K562 (cell line): ENCODE data around the gene ZNF586. TPM values are rescaled to one million over a fixed set of nuclear protein-coding genes. Genes with fewer than 3 reads are reported as not detected.

Experiments used
- ADNP ChIP-seq: fragments of 200-800 bp; sonication (Bioruptor generic); IDR thresholded peaks from 2 replicates; pipeline ENCODE4 v1.6.1; 2016; ENCODE audit warnings: missing genetic modification characterization, missing compliant biosample characterization
- C11orf30 ChIP-seq: fragments of 450-650 bp; IDR thresholded peaks from 2 replicates; pipeline ENCODE4 v1.6.1; 2016; ENCODE audit warnings: low read depth, mild to moderate bottlenecking
- ELF4 ChIP-seq: fragments of 450-650 bp; formaldehyde crosslinking; IDR thresholded peaks from 2 replicates; pipeline ENCODE4 v1.4.0; 2022; ENCODE audit warnings: missing genetic modification characterization
- ESRRA ChIP-seq: fragments of 450-650 bp; IDR thresholded peaks from 2 replicates; pipeline ENCODE4 v1.6.1; 2014; ENCODE audit warnings: low read depth, mild to moderate bottlenecking, moderate library complexity, borderline replicate concordance
- NFE2 ChIP-seq: IDR thresholded peaks from 2 replicates; pipeline ENCODE4 v1.6.1; 2014; ENCODE audit warnings: antibody characterized with exemption, low read depth
- NFRKB ChIP-seq: fragments of 450-650 bp; IDR thresholded peaks from 2 replicates; pipeline ENCODE4 v1.6.1; 2016; ENCODE audit warnings: low read depth
- NONO ChIP-seq, 2 experiments: fragments of 200-400 bp in 1 of 2; fragments of 450-650 bp in 1 of 2; formaldehyde crosslinking in 1 of 2; IDR thresholded peaks; 2 replicates each; pipeline ENCODE4 v1.6.1; 2017; ENCODE audit warnings: low read depth in 2 of 2, mild to moderate bottlenecking in 2 of 2, moderate library complexity in 2 of 2, low read length in 1 of 2
- PHF20 ChIP-seq: fragments of 450-650 bp; IDR thresholded peaks from 2 replicates; pipeline ENCODE4 v1.6.1; 2018; ENCODE audit not compliant: partially characterized antibody
- PKNOX1 ChIP-seq: fragments of 450-650 bp; IDR thresholded peaks from 2 replicates; pipeline ENCODE4 v1.6.1; 2016
- RFX1 ChIP-seq: fragments of 450-650 bp; IDR thresholded peaks from 2 replicates; pipeline ENCODE4 v1.6.1; 2016; ENCODE audit warnings: mild to moderate bottlenecking, moderate library complexity
- SIN3A ChIP-seq, 2 experiments: fragments of 150-350 bp in 1 of 2; IDR thresholded peaks; 2 replicates each; pipeline ENCODE4 v1.6.1; 2011 to 2016; ENCODE audit warnings: borderline replicate concordance in 2 of 2, low read depth in 2 of 2, low read length in 2 of 2, mild to moderate bottlenecking in 2 of 2, moderate library complexity in 2 of 2; ENCODE audit not compliant: control insufficient read depth in 1 of 2
- SREBF2 ChIP-seq: sonication (generic); formaldehyde crosslinking; IDR thresholded peaks from 2 replicates; pipeline ENCODE4 v1.4.0; 2020; ENCODE audit warnings: mild to moderate bottlenecking, missing genetic modification reagents
- STAT6 ChIP-seq: sonication (generic); formaldehyde crosslinking; IDR thresholded peaks from 2 replicates; pipeline ENCODE4 v1.8.1; 2023; ENCODE audit warnings: mild to moderate bottlenecking, missing genetic modification reagents
- TCF3 ChIP-seq: sonication (generic); formaldehyde crosslinking; IDR thresholded peaks from 2 replicates; pipeline ENCODE4 v1.4.0; 2020; ENCODE audit warnings: mild to moderate bottlenecking, missing genetic modification reagents
- TOE1 ChIP-seq, 2 experiments: fragments of 450-650 bp in 1 of 2; sonication (generic) in 1 of 2; formaldehyde crosslinking in 1 of 2; IDR thresholded peaks; 2 replicates each; pipeline versions ENCODE4 v1.7.1 to v1.8.0; 2016 to 2022; ENCODE audit warnings: borderline replicate concordance in 2 of 2, mild to moderate bottlenecking in 2 of 2, antibody characterized with exemption in 1 of 2, inconsistent platforms in 1 of 2, low read depth in 1 of 2, missing genetic modification reagents in 1 of 2, moderate library complexity in 1 of 2
- U2AF1 ChIP-seq: fragments of 200-400 bp; formaldehyde crosslinking; optimal IDR thresholded peaks from 2 replicates; pipeline ENCODE3; 2017; ENCODE audit warnings: mild to moderate bottlenecking, low read depth, low read length, moderate library complexity
- ZC3H11A ChIP-seq: IDR thresholded peaks from 2 replicates; pipeline ENCODE4 v1.6.1; 2012; ENCODE audit warnings: low read depth, low read length, improper control_type of control experiment
- ZFP1 ChIP-seq: fragments of 450-650 bp; formaldehyde crosslinking; IDR thresholded peaks from 2 replicates; pipeline ENCODE4 v1.4.0; 2020; ENCODE audit warnings: mild to moderate bottlenecking, mixed read lengths
- ZNF518B ChIP-seq: fragments of 250-450 bp; sonication (Bioruptor Pico); IDR thresholded peaks from 2 replicates; pipeline ENCODE4 v1.5.0; 2021; ENCODE audit warnings: mild to moderate bottlenecking, moderate library complexity
- ZNF717 ChIP-seq: fragments of 250-450 bp; sonication (Bioruptor Pico); IDR thresholded peaks from 2 replicates; pipeline ENCODE4 v1.5.0; 2021
- ZSCAN29 ChIP-seq: fragments of 450-650 bp; IDR thresholded peaks from 2 replicates; pipeline ENCODE4 v1.6.1; 2017
- polyA plus RNA-seq, 8 experiments: library from polyadenylated mRNA; depleted of rRNA in 4 of 8; stranded (reverse) in 5 of 8; unstranded in 3 of 8; fragments of >200 nt; fragmentation: Nextera tagmentation in 2 of 8; fragmentation: Illumina TruSeq in 1 of 8; extraction: Ambion mirVana in 2 of 8; extraction: Trizol in 1 of 8; gene quantifications; 2 replicates each; pipeline versions ENCODE4 v1.2.1 to v1.2.3, GENCODE V29; 2011 to 2014; ENCODE audit warnings: inconsistent platforms in 1 of 8, missing spikeins in 1 of 8
- total RNA-seq, 7 experiments: library from RNA; depleted of rRNA in 6 of 7; stranded (reverse); fragments of >200 nt in 6 of 7; fragmentation: Illumina TruSeq in 2 of 7; extraction: Trizol in 2 of 7; gene quantifications; 2 replicates each; pipeline versions ENCODE4 v1.2.1 to v1.2.3, GENCODE V29; 2011 to 2021; ENCODE audit warnings: low replicate concordance in 1 of 7

Gene ZNF586
- total and polyA plus RNA-seq, 9 of the 15 experiments (the other 6 are each of a cell fraction or from before 2014, with no cell fraction given), result 2.5 to 12.6 (median 8.4) TPM

- TF ChIP-seq TOE1 (IDR thresholded peaks at IDR 0.05; ENCODE audit: borderline replicate concordance), result no peak
- no peak for TF ChIP-seq TOE1 (CRISPR knock-in tag; IDR thresholded peaks at IDR 0.05; ENCODE audit: borderline replicate concordance, low read depth)
- no peak for TF ChIP-seq ZC3H11A
- TF ChIP-seq SREBF2 (CRISPR knock-in tag), result no peak
- TF ChIP-seq ESRRA, result 0 out of 2 replicates have a peak, but pooled peaks have one; percentile 31
- TF ChIP-seq ZNF518B (CRISPR knock-in tag), result no peak
- no peak for TF ChIP-seq U2AF1
- TF ChIP-seq ZFP1 (CRISPR knock-in tag), result no peak
- TF ChIP-seq RFX1, result peak; percentile 89
- peak; percentile 99 for TF ChIP-seq PKNOX1
- no peak for TF ChIP-seq NONO (IDR thresholded peaks at IDR 0.05; ENCODE audit: low read depth in 2 of 2, low read length in 1 of 2)
- TF ChIP-seq NFE2, result no peak
- no peak for TF ChIP-seq STAT6 (CRISPR knock-in tag)
- TF ChIP-seq SIN3A (IDR thresholded peaks at IDR 0.05; ENCODE audit: borderline replicate concordance in 2 of 2, control insufficient read depth in 1 of 2, low read depth in 2 of 2, low read length in 2 of 2), result no peak
- peak; percentile 94 for TF ChIP-seq NFRKB
- TF ChIP-seq ZNF717 (CRISPR knock-in tag), result no peak
- no peak for TF ChIP-seq C11orf30
- no peak for TF ChIP-seq ZSCAN29
- TF ChIP-seq ELF4 (CRISPR knock-in tag), result no peak
- TF ChIP-seq TCF3 (CRISPR knock-in tag), result no peak
- peak; percentile 62 for TF ChIP-seq PHF20
- no peak for TF ChIP-seq ADNP
These were observed 22.6 kb upstream of the ZNF586 start, which contains the start of gene ZNF776 (continued) for GRCh38 chr19:57746580-57747471.
